AG08396 (cell line): ENCODE measurements around the gene PRDM2.

Experiments
- DNase-seq: peaks from one replicate; pipeline ENCODE4 v3.0.0; 2012; ENCODE audit warnings: low spot score, mixed read lengths

PRDM2 gene

GRCh38 chr1:13814131-13814530 lies 114.1 kb downstream of the PRDM2 start:
- DNase-seq = no peak

GRCh38 chr1:13816016-13816760 lies 116.2 kb downstream of the PRDM2 start:
- no peak for DNase-seq

GRCh38 chr1:13817906-13818305 lies 117.9 kb downstream of the PRDM2 start:
- no peak for DNase-seq

GRCh38 chr1:13818926-13819325 lies 118.9 kb downstream of the PRDM2 start:
- no peak for DNase-seq

DNA sequence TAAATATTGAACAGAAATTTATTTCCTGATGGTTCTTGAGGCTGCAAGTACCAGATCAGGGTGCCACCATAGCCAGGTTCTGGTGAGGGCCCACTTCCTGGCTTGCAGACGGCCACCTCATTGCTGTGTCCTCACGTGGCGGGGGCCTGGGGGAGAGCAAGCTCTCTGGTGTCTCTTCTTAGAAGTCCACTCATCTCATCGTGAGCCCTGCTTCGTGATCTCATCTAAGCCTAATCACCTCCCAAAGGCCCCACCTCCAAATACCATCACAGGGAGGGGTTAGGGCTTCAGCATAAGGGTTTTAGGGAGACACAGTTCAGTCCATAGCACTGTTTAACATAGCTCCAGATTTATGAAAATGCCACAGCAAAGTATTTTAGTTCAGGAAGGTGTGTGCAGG lies 119.7 kb downstream of the PRDM2 start:
- no peak for DNase-seq

DNA sequence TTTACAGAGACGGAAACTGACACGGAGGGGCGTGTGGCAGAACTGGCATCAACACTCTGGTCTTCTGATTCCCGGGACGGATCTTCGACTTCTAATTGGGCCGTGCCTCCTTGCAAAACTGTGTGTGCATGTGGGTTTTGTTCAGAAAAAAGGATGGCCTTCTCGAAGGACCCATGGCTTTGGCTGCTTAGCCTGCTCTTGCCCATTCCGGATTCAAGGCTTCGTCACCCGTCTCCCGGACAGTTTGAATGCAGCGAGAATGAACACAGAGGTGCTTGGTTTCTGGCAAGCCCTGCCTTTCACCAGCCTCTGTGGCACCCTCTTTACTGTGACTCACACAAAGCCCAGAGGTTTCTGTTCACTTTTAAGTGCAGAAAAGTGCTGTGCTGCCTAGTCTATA lies 120.1 kb downstream of the PRDM2 start:
- no peak for DNase-seq

DNA sequence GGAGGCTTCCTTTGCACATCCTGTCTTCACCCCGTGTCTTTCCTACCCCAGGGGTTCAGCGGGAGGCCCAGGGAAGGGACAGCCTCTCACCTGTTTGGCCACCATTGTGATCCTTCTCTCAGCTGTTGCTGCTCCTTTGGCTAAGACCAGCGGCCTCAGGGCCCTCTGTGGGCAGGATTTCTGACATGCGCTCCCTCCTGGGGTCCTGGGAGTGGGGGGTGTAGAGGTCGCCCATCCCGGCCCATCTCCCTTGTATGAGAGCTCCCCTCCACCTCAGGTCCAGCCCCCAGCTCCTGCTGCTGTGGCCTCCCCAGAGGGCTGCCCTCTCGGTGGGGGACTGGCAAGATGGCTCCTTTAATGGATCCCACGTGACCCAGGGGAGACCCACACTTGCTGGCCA lies 120.5 kb downstream of the PRDM2 start:
- no peak for DNase-seq

- no peak for DNase-seq
Observed at GRCh38 chr1:13823126-13823880, 123.3 kb downstream of the PRDM2 start.

GRCh38 chr1:13823936-13824335 lies 123.9 kb downstream of the PRDM2 start:
- DNase-seq = no peak

DNA sequence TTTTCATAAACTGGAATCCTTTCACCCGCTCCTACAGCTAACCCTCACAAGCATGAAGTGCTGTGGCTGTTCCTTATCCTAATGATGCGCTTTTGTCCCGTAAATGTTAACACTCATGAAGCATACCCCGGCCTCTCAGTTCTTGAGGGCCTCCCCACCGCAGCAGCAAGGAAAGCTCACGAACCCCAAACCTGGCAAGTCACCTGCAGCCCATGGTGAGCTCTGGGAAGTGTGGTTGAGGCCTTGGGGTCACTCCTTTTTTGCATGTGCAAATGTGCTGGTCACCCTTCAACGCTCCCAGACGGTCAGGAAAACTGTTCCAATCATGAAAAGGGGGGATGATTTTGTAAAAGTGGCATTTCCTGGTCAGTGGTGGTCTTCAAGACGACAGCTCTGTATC lies 124.6 kb downstream of the PRDM2 start:
- no peak for DNase-seq

- DNase-seq = no peak
Observed at GRCh38 chr1:13825033-13825432, 125.0 kb downstream of the PRDM2 start.

DNA sequence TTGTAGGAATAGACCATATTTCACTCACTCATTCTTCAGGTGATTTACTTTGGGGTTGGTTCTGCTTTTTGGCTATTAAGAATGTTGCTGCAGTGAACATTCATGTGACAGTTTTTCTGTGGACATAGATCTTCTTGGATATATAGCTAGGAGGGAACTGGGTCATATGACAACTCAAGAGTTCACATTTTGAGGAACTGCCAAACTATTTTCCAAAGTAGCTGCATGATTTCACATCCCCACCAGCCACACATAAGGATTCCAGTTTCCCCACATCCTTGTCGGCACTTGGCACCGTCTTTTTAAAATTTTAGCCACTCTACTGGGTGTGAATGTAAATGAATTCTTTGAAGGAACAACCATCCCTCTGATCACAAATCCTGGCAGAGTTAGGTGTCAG lies 126.0 kb downstream of the PRDM2 start:
- DNase-seq = no peak

GRCh38 chr1:13826591-13826990 lies 126.6 kb downstream of the PRDM2 start:
- DNase-seq = no peak

GRCh38 chr1:13828454-13829151 lies 128.6 kb downstream of the PRDM2 start:
- DNase-seq = peak; percentile 17

GRCh38 chr1:13829152-13829769 lies 129.3 kb downstream of the PRDM2 start:
- no peak for DNase-seq

- no peak for DNase-seq
Observed at GRCh38 chr1:13830170-13830569, 130.2 kb downstream of the PRDM2 start.

DNA sequence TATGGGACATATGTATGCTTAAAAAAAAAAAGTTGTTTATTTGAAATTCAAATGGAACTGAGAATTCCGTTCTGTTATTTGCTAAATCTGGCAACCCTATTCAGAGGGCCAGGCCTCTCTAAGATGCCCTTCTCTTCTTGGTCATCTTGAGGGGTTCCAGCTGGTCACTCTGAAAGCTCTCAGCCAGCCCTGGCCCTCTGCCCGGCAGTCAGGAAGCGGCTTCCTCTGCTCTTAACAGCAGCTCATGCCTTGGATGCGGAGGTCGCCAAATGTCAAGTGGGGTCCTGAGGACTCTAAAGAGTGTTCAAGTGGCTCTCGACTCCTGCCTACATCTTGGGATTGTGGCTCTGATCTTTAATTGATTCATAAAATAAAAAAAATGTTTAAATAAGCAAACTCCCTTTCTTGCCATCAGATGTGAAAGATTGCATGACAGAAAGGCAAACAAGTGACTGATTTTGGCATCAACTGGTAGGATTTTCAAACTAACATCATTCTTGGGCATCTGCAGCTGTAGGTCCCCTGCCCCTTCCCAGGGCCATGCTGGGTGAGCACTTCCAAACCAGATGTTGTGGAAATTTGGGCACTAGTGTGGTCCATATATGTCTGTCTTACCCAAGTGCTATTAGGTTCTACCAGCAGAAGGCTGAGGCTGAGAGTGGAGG lies 130.8 kb downstream of the PRDM2 start:
- no peak for DNase-seq

- DNase-seq = no peak
Observed at GRCh38 chr1:13832100-13832499, 132.1 kb downstream of the PRDM2 start.

DNA sequence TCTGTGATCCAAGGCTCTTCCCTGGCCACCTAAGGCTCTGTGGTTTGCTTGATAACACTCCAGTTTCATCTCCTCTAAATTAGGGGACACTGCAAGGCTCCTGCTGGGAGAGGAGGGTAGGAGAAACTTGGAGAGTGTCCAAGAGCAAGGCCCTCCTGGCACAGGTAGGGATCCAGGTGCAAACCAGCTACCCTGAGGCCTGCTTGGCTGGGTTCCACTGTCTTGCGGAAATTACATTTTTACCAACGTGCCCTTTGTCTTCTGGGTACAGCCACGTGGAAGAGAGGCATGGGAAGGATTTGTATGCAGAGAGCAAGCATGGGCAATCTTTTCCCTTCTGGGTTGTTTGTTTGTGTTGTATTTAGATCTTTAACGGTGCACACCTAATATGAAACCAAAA lies 132.5 kb downstream of the PRDM2 start:
- DNase-seq = no peak

- DNase-seq = no peak
Observed at GRCh38 chr1:13836136-13836535, 136.1 kb downstream of the PRDM2 start.

DNA sequence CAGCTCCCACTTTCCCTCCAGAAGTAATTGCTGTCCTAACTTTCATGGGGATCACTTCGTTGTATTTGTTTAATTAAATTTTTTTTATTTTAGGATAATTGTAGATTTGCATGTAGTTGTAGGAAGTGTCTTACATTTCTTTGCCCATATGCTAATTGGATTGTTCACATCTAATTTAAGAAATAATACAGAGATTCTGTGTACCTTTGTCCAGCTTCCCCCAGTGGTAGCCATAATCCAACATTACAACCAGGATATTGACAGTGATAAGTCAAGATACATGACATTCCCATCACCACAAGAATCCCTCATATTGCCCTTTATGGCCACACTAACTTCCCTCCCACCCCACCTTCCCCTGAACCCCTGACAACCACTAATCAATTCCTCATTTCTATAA lies 136.6 kb downstream of the PRDM2 start:
- no peak for DNase-seq

DNA sequence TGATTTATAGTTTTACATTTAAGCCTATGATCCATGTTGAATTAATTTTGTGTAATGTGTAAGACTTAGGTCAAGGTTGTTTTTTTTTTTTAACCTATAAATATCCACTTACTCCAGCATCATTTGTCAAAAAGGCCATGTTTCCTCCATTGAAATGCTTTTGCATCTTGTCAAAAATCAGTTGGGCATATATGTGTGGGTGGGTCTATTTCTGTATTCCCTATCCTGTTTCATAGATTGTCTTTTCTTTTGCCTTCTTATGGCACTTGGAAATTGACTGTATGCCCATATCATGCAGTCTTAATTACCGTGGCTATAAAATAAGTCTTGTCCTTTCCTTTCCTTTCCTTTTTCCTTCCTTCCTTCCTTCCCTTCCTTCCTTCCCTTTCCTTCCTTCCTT lies 138.2 kb downstream of the PRDM2 start:
- no peak for DNase-seq
